NCI-H2081 treated with DMSO at 0.1 percent for 48 hours (cell line): ENCODE data around the gene FA2H.
"Not testable (repeated sequence)": the region's sequence is repeated elsewhere in the genome, so short reads cannot be mapped to it uniquely, and the experiment has no call there.

Source experiments
- DNase-seq: peaks from one replicate; lab custom pipeline; 2025; lab: John Stamatoyannopoulos, UW

The FA2H gene

GRCh38 chr16:74723256-74723655 is 51.4 kb downstream of the FA2H start:
- no peak for DNase-seq

- DNase-seq = not testable (repeated sequence)
Measured at GRCh38 chr16:74722156-74722555, 52.5 kb downstream of the FA2H start.

- DNase-seq = no peak
Measured at GRCh38 chr16:74721716-74722115, 52.9 kb downstream of the FA2H start.

GRCh38 chr16:74720579-74720978 is 54.0 kb downstream of the FA2H start:
- DNase-seq = no peak

DNA sequence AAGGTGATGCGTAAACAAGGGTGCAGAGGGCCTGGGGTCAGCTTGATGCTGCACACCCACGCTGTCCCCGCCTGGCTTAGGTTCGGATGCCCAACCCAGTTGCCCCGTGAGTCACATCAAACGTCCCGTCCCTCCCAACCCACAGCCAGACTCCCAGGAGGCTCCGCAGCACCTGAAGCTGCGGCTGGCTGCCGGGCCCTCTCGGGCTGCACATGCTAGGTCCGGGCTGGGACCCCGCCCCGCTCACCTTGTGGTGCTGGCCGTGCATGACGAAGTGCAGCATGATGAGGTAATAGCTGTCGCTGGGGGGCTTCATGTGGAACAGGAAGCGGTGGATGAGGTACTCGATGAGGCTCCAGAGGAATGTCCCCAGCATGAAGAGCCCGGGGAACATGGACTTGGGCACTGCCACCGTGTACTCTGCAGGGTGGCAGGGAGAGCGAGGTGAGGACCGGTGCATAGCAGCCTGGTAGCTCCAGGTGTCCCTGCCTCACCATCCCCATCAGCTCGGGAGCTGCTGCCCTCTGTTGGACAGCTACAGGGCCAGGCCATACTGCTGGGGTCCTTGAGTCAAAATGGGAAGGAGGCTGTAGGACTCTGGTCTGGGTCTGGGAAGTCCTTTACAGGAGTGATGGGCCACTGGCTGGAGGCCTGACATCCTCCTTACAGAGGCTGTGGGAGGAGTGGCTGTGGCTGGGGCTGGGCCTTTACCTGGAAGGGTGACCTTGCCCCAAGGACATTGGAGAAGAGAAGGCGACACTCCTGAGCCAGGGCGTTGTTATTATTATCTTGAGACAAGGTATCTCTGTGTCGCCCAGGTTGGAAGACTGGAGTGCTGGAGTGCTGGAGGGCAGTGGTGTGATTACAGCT is 55.6 kb downstream of the FA2H start:
- DNase-seq = no peak

GRCh38 chr16:74718140-74718539 is 56.5 kb downstream of the FA2H start:
- DNase-seq = no peak

DNA sequence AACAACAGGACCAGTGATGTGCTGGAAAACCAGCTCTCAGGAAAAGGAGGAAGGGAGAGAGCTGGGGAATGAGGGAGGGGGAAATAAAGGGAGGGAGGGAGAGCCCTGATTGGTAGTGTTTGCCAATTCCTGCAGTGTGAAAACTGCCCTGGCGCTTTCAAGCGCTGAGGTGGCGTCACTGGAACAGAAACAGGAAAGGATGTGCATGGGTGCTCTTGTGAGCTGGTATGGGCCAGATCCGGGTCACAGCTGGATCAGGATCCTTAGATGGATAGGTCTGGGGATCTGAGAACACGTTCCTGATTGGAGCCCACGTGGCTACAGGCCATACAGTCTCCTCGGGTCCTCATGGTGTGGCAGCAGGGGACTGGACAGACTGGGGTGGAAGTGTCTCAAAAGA is 57.3 kb downstream of the FA2H start:
- DNase-seq = no peak

DNA sequence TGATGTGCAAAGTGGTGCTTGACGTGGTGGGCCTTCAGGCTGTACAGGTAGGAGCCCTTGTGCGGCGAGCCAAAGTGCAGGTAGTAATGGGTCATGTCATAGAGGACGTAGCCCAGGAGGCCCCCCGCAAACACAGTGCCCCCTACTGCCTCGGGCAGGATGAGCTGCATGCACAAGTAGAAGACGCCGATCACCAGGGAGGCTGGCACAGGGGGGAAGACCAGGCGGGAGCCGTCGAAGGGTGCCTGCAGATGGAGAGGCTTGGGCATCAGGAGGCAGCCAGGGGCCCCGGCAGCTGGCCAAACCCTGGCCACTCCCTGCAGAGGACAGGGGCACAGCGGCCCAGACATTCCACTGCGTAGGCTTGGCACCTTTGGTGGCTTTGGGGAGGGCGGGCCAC is 58.3 kb downstream of the FA2H start:
- no peak for DNase-seq

GRCh38 chr16:74713876-74714275 is 60.7 kb downstream of the FA2H start:
- no peak for DNase-seq

- DNase-seq = no peak
Measured at GRCh38 chr16:74713325-74713724, 61.3 kb downstream of the FA2H start.

GRCh38 chr16:74711938-74712337 is 62.7 kb downstream of the FA2H start:
- no peak for DNase-seq

DNA sequence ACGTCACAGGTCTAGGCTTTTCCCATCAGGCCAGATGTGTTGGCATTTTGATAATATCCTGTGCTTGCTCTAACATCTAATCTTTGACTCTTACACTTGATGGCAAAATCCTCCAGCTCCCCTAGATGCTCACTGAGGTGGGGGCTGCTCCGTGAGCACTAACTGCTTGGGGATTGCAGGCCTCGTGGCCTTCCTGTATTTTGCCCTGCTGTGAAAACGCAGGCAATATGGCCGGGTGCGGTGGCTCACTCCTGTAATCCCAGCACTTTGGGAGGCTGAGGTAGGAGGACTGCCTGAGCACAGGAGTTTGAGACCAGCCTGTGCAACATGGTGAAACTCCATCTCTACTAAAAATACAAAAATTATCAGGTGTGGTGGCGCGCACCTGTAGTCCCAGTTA is 64.2 kb downstream of the FA2H start:
- DNase-seq = no peak

DNA sequence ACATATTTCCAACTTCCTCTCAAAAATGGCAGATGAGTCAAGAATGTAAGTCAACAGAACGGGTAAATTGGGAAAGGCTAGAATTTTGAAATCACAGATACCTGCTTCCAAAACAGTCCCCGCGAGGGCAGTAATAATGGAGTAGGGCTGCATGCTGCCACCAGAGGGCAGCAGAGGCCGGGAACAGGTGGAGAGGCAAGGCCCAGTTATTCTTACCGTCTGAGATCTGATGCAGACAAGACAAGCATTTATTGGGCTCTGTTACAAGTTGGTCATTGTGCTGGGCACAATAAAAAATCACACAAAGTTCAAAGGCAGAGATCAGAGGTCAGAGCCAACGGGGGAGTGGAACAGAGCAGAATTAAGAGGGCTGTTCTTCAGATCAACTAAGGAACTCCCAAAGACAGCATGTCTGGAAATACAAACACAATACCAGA is 65.2 kb downstream of the FA2H start:
- peak; percentile 4 for DNase-seq

- no peak for DNase-seq
Measured at GRCh38 chr16:74700438-74701225, 74.0 kb downstream of the FA2H start, which contains the start of gene MLKL. Gene MLKL (minus strand): TSS chr16:74700862. CDS start chr16:74695757, 5,105 bp downstream.

DNA sequence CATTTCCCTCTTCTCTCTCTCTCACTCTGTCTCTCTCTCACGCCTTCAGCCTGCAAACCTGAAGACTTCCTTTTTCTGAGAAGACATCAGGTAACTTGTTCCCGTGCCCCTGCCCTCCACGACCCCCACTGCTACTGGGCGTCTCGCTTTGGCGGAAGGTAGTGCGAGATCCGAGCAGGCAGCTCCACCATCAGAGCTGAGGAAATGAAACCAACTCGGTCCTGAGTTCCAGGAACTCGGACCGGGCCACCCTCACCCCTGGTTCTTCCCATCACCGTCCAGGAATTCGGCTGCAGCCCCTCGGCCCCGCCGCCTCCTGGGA is 74.5 kb downstream of the FA2H start:
- DNase-seq = no peak

DNA sequence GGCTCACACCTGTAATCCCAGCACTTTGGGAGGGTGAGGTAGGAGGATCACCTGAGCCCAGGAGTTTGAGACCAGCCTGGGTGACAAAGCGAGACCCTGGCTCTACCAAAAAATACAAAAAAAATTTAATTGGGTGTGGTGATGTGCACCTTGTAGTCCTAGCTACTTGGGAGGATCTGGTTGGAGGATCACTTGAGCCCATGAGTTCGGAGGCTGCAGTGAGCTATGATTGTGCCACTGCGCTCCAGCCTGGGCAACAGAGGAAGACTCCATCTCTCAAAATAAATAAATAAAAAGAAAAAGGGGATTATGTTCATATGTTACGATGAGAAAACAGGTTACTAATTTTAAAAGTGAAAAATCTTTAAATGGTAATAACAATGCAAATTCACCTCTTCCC is 75.0 kb downstream of the FA2H start:
- no peak for DNase-seq

- no peak for DNase-seq
Measured at GRCh38 chr16:74698222-74698621, 76.4 kb downstream of the FA2H start.

GRCh38 chr16:74695450-74696422 is 78.9 kb downstream of the FA2H start:
- peak; percentile 8 for DNase-seq

- no peak for DNase-seq
Measured at GRCh38 chr16:74691093-74691855, 83.3 kb downstream of the FA2H start.

GRCh38 chr16:74682556-74682955 is 92.1 kb downstream of the FA2H start:
- DNase-seq = no peak

GRCh38 chr16:74680681-74681080 is 93.9 kb downstream of the FA2H start:
- no peak for DNase-seq
